WI38 (cell line): ENCODE data around the gene PRTN3.

Experiments
- H3K4me3 ChIP-seq: 2 replicates; pipeline ENCODE4 v1.5.1; 2011; ENCODE audit warnings: low read depth, mild to moderate bottlenecking, control low read depth, low read length
- CTCF ChIP-seq: IDR thresholded peaks from 2 replicates; pipeline ENCODE4 v1.5.1; 2012; ENCODE audit warnings: low read depth, mild to moderate bottlenecking, control low read depth, low read length

The PRTN3 gene

GRCh38 chr19:868458-869244, 27.9 kb downstream of the PRTN3 start:
- TF ChIP-seq CTCF = no peak
- H3K4me3 ChIP-seq = no peak overlapping the region

- H3K4me3 ChIP-seq = no peak overlapping the region
- TF ChIP-seq CTCF = no peak
Measured at GRCh38 chr19:869245-870177, 28.7 kb downstream of the PRTN3 start.

- no peak overlapping the region for H3K4me3 ChIP-seq
- no peak for TF ChIP-seq CTCF
Measured at GRCh38 chr19:870314-870713, 29.5 kb downstream of the PRTN3 start.

GRCh38 chr19:870963-871401, 30.2 kb downstream of the PRTN3 start:
- H3K4me3 ChIP-seq = no peak overlapping the region
- TF ChIP-seq CTCF = no peak

- TF ChIP-seq CTCF = no peak
Measured at GRCh38 chr19:871446-872265, 30.9 kb downstream of the PRTN3 start.

GRCh38 chr19:872266-872951, 31.6 kb downstream of the PRTN3 start:
- TF ChIP-seq CTCF = no peak
- H3K4me3 ChIP-seq = no peak overlapping the region

More at GRCh38 chr19:871446-872265, 30.9 kb downstream of the PRTN3 start:
- no peak overlapping the region for H3K4me3 ChIP-seq
